HEK293T (cell line): ENCODE results near the gene F8A2.

ENCODE experiments used
- CTBP1 ChIP-seq: fragments of 450-650 bp; IDR thresholded peaks from 2 replicates; pipeline ENCODE4 v1.6.1; 2016; ENCODE audit warnings: borderline replicate concordance
- SP1 ChIP-seq: fragments of 450-650 bp; IDR thresholded peaks from 2 replicates; pipeline ENCODE4 v1.6.1; 2017

DNA sequence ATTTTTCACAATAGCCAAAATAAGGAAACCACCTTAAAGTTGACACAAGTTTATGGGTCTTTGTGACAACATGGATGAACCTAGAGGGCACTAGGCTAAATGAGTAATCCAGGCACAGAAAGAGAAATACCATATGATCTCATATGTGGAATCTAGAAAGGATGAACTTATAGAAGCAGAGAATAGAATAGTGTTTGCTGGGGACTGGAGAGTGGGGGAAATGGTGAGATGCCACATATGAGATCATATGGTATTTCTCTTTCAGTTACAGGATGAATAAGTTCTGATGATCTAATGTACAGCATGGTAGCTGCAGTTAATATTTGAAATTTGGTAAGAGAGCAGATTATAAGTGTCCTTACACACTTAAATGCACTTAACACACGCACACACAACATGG lies 35.9 kb downstream of the F8A2 start:
- no peak for TF ChIP-seq CTBP1
- no peak for TF ChIP-seq SP1
